NCI-H1417 treated with DMSO at 0.1 percent for 48 hours (cell line): ENCODE measurements around the gene NLRP4.
"Not testable (repeated sequence)": the region's sequence is repeated elsewhere in the genome, so short reads cannot be mapped to it uniquely, and the experiment has no call there.

Experiments
- DNase-seq: peaks from one replicate; lab custom pipeline; 2025; lab: John Stamatoyannopoulos, UW

Gene NLRP4

GRCh38 chr19:55898911-55899310 lies 62.6 kb downstream of the NLRP4 start:
- DNase-seq = no peak

DNA sequence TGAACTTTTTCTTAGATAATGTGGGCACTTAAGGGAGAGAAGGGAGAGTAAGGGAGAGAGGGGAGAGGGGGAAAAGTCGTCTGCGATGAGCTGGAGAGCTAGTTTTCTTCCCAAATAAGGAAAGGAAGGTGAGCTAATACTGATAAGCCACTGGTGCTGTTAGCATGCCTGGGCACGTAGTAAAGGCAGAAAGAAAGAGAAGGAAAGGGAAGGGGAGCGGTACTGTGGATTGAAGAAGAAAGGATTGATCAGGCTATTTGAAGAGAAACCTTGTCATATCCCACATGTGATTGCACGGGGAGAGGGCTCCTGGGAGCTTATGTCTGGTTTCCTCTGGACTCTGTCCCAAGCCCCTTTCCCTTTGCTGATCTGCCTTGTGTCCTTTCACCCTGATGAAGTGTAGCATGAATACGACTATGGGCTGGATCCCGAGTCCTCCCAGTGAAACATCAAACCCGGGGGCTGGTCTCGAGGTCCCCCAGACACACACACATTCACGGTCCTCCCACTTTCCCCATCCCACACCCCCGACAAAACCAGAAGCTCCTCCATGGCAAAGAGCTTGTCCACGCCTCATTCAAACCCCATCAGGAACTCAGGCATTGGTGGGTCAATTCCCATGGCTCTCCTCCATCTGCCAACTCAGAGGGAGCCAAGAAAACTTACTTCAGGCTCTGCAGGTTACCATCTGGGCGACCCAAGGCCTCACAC lies 65.2 kb downstream of the NLRP4 start:
- no peak for DNase-seq

- DNase-seq = no peak
Measured at GRCh38 chr19:55902080-55902751, 65.9 kb downstream of the NLRP4 start.

DNA sequence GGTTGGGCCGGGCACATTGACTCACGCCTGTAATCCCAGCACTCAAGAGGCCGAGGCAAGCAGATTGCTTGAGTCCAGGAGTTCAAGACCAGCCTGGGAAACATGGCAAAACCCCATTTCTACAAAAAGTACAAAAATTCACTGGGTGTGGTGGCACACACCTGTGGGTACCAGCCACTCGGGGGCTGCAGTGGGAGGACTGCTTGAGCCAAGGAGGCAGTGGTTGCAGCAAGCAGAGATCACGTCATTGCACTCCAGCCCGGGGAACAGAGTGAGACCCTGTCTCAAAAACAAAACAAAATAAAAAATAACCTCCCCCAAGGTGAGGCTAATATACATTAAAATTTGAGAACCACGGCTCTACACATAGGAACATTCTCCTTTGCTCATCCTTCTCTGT lies 70.9 kb downstream of the NLRP4 start:
- DNase-seq = no peak

DNA sequence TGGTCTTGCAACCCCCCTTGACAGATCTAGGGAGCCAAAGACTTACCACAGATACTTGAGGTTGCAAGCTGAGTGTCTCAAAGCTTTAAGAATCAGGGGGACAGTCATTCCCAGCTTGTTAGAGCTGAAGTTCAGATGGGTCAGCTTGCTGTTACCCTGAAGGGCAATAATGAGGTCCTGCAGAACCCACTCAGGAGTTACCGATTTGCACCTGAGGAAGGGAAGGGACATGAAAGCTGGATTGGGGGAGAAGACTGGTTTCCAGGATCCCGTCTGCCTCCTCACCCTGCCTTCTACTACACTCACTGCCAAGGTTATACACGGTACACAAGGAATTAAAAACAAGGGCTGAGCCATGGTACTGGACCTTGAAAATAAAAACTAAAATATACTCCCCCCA lies 71.4 kb downstream of the NLRP4 start:
- no peak for DNase-seq

DNA sequence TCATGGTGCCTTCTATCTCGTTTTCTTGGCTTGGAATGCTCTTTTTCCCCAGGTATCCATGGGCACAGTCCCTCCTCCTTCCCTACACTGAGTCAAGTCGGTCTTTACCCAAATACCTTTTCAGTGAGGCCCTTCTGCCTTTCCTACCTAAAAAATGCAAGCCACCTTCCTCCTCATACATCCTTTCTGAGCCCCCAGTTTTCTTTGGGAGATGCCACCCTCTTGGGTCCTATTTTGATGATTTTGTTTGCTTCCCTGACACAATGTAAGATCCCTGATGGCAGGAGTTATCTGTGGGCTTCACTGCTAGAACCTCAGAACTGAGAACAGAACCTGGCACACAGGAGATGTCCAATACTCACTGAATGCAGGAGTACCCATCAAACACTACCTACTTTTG lies 73.5 kb downstream of the NLRP4 start:
- DNase-seq = no peak

- DNase-seq = no peak
Measured at GRCh38 chr19:55912916-55913315, 76.6 kb downstream of the NLRP4 start.

DNA sequence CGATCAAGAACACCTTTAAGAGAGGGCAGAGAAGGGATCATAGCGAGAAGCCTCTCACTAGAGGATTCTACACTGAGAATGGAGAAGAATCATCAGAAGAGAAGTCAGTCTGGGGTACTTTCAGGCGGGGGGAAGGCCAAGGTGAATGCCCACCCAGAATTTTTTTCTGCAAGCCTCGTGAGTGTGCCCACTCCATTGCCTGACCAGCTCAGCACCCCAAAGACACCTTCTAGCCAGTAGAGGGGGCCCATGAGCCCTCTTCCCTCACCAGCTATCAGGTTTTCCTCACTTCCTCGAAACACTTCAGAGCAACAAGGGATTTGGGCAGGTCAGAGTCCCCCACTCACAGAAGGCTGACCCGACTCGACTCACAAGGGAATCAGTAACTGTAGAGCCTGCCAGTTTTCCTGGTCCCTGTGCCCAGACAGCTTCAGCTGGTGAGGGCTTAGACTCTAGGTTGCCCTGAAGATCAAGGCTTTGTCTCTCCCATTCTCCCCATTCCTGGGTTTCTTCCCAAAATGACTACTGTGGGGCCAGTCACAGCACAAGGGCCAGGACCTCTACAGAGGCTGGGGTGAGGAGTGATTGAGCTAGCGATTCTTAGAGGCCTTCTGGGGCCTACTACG lies 77.4 kb downstream of the NLRP4 start:
- no peak for DNase-seq

DNA sequence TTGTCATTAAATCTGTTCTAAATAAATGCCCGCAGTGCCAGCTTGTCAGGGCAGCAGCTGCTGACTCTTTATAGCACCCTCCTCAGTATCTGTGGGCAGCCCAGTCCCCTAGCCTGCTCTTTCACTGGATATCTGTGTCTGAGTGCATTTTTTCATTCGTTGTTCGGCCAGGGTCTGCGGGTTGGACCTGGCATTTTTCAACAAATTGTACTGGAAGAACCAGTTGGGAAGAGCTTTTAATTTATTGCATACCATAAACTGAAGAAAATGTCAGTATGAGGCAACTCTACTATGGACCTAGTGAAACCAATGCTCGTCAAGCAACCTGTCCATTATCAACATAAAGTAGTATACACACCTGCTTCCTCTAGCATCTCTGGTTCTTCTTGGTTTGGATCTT lies 87.2 kb downstream of the NLRP4 start:
- DNase-seq = no peak

DNA sequence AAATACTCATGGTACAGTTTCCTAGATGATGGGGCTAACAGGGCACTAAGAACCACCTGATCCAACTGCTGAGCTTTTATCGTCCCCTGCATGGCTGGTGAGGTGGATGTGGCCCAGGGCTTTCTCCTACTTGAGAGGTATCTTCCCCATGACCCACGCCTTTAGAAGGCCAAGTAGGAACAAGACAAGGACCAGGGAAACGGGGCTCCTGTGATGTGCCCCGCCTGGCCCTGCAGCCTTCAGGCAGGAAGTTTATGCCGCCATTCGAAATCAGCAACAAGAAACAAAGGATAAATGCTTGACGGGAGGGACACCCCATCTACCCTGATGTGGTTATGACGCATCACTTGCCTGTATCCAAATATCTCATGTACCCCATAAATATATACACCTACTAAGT lies 91.7 kb downstream of the NLRP4 start:
- no peak for DNase-seq

DNA sequence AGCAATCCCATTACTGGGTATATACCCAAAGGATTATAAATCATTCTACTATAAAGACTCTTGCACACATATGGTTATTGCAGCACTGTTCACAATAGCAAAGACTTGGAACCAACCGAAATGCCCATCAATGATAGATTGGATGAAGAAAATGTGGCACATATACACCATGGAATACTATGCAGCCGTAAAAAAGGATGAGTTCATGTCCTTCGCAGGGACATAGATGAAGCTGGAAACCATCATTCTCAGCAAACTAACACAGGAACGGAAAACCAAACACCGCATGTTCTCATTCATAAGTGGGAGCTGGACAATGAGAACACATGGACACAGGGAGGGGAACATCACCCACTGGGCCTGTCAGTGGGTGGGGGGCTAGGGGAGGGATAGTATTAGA lies 92.9 kb downstream of the NLRP4 start:
- not testable (repeated sequence) for DNase-seq

DNA sequence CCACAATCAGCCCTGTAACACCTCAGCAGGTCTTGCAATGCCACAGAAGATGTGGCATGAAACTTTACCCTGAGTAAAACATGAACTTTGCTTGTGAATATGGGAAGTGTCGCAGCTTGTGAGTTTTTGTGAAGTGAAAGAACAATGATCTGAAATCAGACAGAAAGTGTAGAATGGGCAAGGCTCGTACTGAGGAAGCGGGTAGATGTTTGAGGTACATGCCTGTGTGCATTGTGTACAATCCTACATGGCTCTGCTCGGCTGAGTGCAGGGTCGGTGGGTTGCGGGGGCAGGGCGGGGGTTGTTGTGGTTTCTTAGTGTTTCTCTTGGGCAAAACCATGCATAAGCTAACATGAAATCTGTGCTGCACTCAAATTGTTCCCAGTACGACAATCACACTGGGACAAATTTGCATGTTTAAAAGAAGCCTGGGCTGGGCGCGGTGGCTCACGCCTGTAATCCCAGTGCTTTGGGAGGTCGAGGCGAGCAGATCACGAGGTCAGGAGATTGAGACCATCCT lies 94.7 kb downstream of the NLRP4 start:
- no peak for DNase-seq
